Gastrocnemius medialis (tissue), 4 donors: Measurements from ENCODE around the gene SNORC. TPM values are rescaled to one million over a fixed set of nuclear protein-coding genes. Genes with fewer than 3 reads are reported as not detected.

Experiments used
- ATAC-seq, 2 donors: fragments of 150-250 bp; one replicate each; pipeline ENCODE4 v1.9.1; 2016
- DNase-seq, 2 donors: peaks; one replicate each; pipeline ENCODE4 v3.0.0-alpha.2; 2019
- H3K27ac ChIP-seq, 4 donors: fragments of 200-600 bp; sonication (generic); 1 replicate in 1 of 4; 2 replicates in 3 of 4; pipeline ENCODE4 v1.5.1; 2016 to 2018; ENCODE audit warnings: mild to moderate bottlenecking in 2 of 4, moderate library complexity in 1 of 4
- H3K27me3 ChIP-seq, 3 donors: fragments of 200-600 bp; sonication (generic) in 2 of 3; 1 replicate in 1 of 3; 2 replicates in 2 of 3; pipeline versions ENCODE4 v1.5.1 to v1.6.0; 2016 to 2019; ENCODE audit warnings: mild to moderate bottlenecking in 1 of 3, moderate library complexity in 1 of 3
- H3K36me3 ChIP-seq, 2 donors: fragments of 200-600 bp; sonication (generic) in 1 of 2; one replicate each; pipeline ENCODE4 v1.5.1; 2017 to 2018
- H3K4me1 ChIP-seq, 2 donors: fragments of 200-600 bp; sonication (generic) in 1 of 2; one replicate each; pipeline ENCODE4 v1.5.1; 2016 to 2017; ENCODE audit warnings: mild to moderate bottlenecking in 2 of 2
- H3K4me3 ChIP-seq, 4 donors: fragments of 200-600 bp; sonication (generic) in 3 of 4; 1 replicate in 1 of 4; 2 replicates in 3 of 4; pipeline ENCODE4 v1.5.1; 2016 to 2019; ENCODE audit warnings: mild to moderate bottlenecking in 2 of 4
- H3K9me3 ChIP-seq, 3 donors: fragments of 200-600 bp; sonication (generic) in 2 of 3; 1 replicate in 1 of 3; 2 replicates in 2 of 3; pipeline ENCODE4 v1.5.1; 2016 to 2019
- CTCF ChIP-seq, 5 experiments: fragments of 450-650 bp in 3 of 5; fragments of 200-600 bp in 2 of 5; sonication (generic) in 2 of 5; IDR thresholded peaks in 4 of 5; conservative IDR thresholded peaks in 1 of 5; 1 replicate in 4 of 5; 2 replicates in 1 of 5; pipeline ENCODE4 v1.5.1; 2016 to 2019; ENCODE audit warnings: antibody characterized with exemption in 5 of 5, mild to moderate bottlenecking in 3 of 5, moderate library complexity in 3 of 5
- POLR2A ChIP-seq, 2 donors: fragments of 450-650 bp; IDR thresholded peaks; one replicate each; pipeline ENCODE4 v1.6.1; 2017; ENCODE audit warnings: antibody characterized with exemption in 2 of 2, mild to moderate bottlenecking in 2 of 2, moderate library complexity in 2 of 2
- in situ Hi-C, 4 donors: fragments of 200-750 bp; cut with MboI; loops; one replicate each; pipeline versions ENCODE4 v1.15.0 to v1.8.0; 2017; ENCODE audit warnings: low sequenced_read_pairs in 4 of 4
- intact Hi-C: fragments of 100-400 bp; cut with DNase I; formaldehyde crosslinking; loops from one replicate; pipeline ENCODE4 v1.15.1; 2023; ENCODE audit warnings: low total_unique reads
- total RNA-seq, 4 donors: library from RNA; depleted of rRNA; stranded (reverse); fragments of >200 nt; gene quantifications; one replicate each; pipeline versions ENCODE4 v1.1.0 to v1.2.3, GENCODE V29; 2016

SNORC gene
- total RNA-seq, 4 donors from 2014 or later = 0.12 to 4.1 (median 1.1) TPM

GRCh38 chr2:232835687-232836208 lies 34.3 kb upstream of the SNORC start:
- H3K4me1 ChIP-seq = peaks cover 8 to 24% of the 10 kb centered on the region in 2 donors
- peaks cover 0 to 71% of the 10 kb centered on the region in 2 donors for H3K36me3 ChIP-seq
- H3K27ac ChIP-seq = no peak overlapping the region
- no peaks in the 10 kb centered on the region for H3K9me3 ChIP-seq
- in situ Hi-C loops = no loop called here
- no peaks in the 10 kb centered on the region for H3K27me3 ChIP-seq
- ATAC-seq = no peak
- no peak for DNase-seq
- TF ChIP-seq CTCF (IDR thresholded peaks at IDR 0.05 in 4 of 5, conservative IDR thresholded peaks at IDR 0.05 in 1 of 5) (no peak), POLR2A (IDR thresholded peaks at IDR 0.05) (no peak)
- H3K4me3 ChIP-seq = no peak overlapping the region
- intact Hi-C loops = no loop called here

DNA sequence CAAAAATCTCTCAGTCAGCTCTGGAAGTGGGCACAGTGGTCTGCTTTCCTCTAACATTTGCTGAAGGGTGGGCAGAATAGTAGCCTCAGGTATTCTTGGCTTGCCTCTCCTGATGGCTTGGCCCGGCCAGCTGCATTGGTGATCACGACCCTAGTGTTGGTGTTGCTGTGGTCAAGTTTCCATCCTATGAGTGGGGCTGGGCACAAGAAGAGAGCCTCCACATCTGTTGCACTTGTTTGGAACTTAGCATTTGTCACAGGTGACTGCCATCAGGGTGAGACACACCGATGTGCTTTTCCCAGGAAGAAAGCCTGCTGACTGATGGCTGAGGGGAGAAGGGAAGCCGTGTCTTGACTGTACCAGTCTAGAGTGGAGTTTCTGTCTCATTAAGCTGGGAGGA lies 33.1 kb upstream of the SNORC start:
- TF ChIP-seq CTCF (IDR thresholded peaks at IDR 0.05 in 4 of 5, conservative IDR thresholded peaks at IDR 0.05 in 1 of 5) (no peak), POLR2A (IDR thresholded peaks at IDR 0.05) (no peak)
- Histone ChIP-seq H3K4me1 (peaks cover 8 to 24% of the 10 kb centered on the region in 2 donors), H3K36me3 (peaks cover 0 to 71% of the 10 kb centered on the region in 2 donors), H3K4me3 (no peak overlapping the region), H3K9me3 (no peaks in the 10 kb centered on the region), H3K27me3 (no peaks in the 10 kb centered on the region), H3K27ac (no peak overlapping the region)
- intact Hi-C loops = no loop called here
- ATAC-seq (no peak), DNase-seq (no peak)
- in situ Hi-C loops = no loop called here

DNA sequence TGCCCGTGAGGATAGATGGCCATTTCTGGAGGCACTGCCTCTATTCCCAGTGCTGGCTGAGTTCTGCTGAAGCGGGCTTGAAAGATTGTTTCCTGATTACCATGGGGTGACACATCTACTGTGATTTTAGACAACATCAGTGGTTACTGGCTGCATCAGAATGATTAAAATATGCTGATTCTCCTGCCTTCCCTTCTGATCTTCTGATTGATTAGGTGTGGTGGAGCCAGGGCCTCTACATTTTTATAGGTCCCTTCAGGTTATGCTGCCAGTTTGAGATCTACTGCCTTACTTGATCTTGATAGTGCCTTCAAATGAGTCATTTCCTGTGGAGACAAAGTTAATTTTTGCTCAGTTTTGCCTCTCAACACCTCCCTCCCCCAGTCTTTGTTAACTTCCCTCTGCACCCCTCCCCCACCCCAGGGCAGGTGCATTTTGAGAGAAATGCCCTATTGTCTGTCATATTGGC lies 31.6 kb upstream of the SNORC start:
- in situ Hi-C loops = no loop called here

GRCh38 chr2:232839411-232840079 lies 30.5 kb upstream of the SNORC start:
- Histone ChIP-seq H3K9me3 (no peaks in the 10 kb centered on the region), H3K4me3 (no peak overlapping the region), H3K27me3 (no peaks in the 10 kb centered on the region), H3K4me1 (peaks cover 8 to 24% of the 10 kb centered on the region in 2 donors), H3K36me3 (peaks cover 0 to 67% of the 10 kb centered on the region in 2 donors), H3K27ac (no peak overlapping the region)
- intact Hi-C loops (no loop called here), in situ Hi-C loops (no loop called here)
- ATAC-seq = no peak
- TF ChIP-seq POLR2A (IDR thresholded peaks at IDR 0.05) = no peak
- TF ChIP-seq CTCF (IDR thresholded peaks at IDR 0.05 in 4 of 5, conservative IDR thresholded peaks at IDR 0.05 in 1 of 5) = no peak
- peak in 1 of 2 donors; percentile 32 for DNase-seq

More for the DNA sequence above, 31.6 kb upstream of the SNORC start:
- intact Hi-C loops = no loop called here
- ATAC-seq = no peak
- H3K9me3 ChIP-seq = no peaks in the 10 kb centered on the region
- no peak overlapping the region for H3K27ac ChIP-seq
- TF ChIP-seq POLR2A (IDR thresholded peaks at IDR 0.05) = no peak
- no peak for TF ChIP-seq CTCF (IDR thresholded peaks at IDR 0.05 in 4 of 5, conservative IDR thresholded peaks at IDR 0.05 in 1 of 5)
- no peak for DNase-seq
- H3K36me3 ChIP-seq = peaks cover 0 to 67% of the 10 kb centered on the region in 2 donors
- no peaks in the 10 kb centered on the region for H3K27me3 ChIP-seq
- H3K4me1 ChIP-seq = peaks cover 8 to 24% of the 10 kb centered on the region in 2 donors
- no peak overlapping the region for H3K4me3 ChIP-seq
